GM10248 (cell line): ENCODE data around the gene ZNF740.

Experiments used
- CTCF ChIA-PET: fragments of 300-600 bp; sonication (Branson Sonifier 250); formaldehyde crosslinking; extraction: SDS; loops from one replicate; lab custom pipeline; 2021; ENCODE audit warnings: antibody characterized with exemption; lab: Yijun Ruan, JAX
- POLR2A ChIA-PET: fragments of 350-650 bp; sonication (Branson Sonifier 250); formaldehyde crosslinking; extraction: SDS; loops from one replicate; lab custom pipeline; 2020; ENCODE audit warnings: antibody characterized with exemption; lab: Yijun Ruan, JAX
- DNase-seq: peaks from one replicate; pipeline ENCODE4 v3.0.0; 2012; ENCODE audit errors: extremely low spot score
- CTCF ChIP-seq: IDR thresholded peaks from 2 replicates; pipeline ENCODE4 v1.5.1; 2012; ENCODE audit warnings: mild to moderate bottlenecking, low read depth; ENCODE audit errors: extremely low read depth, missing control alignments, control extremely low read depth

ZNF740 gene

GRCh38 chr12:53235742-53236442 is 55.4 kb downstream of the ZNF740 start:
- ChIA-PET CTCF (interaction anchor here (0.8 to 2.9 kb wide), 9 partner anchors 11 to 170 kb away, joined by 3 to 12 read pairs (median 4); no protein-coding TSS in a partner anchor), POLR2A (no interaction called here)
- TF ChIP-seq CTCF, result no peak
- DNase-seq, result no peak

- no peak for TF ChIP-seq CTCF
- ChIA-PET POLR2A (no interaction called here), CTCF (interaction anchor here (0.8 to 2.9 kb wide), 9 partner anchors 11 to 171 kb away, joined by 3 to 12 read pairs (median 4); no protein-coding TSS in a partner anchor)
- DNase-seq, result no peak
Measured at GRCh38 chr12:53236443-53237111, 56.1 kb downstream of the ZNF740 start.

GRCh38 chr12:53239643-53240258 is 59.2 kb downstream of the ZNF740 start:
- CTCF ChIA-PET, result interaction anchor here (1.6 to 4.5 kb wide), 4 partner anchors 11 to 81 kb away, joined by 3 to 40 read pairs (median 4); partner anchors contain the start of gene AAAS
- POLR2A ChIA-PET, result no interaction called here

GRCh38 chr12:53241623-53242412 is 61.3 kb downstream of the ZNF740 start:
- DNase-seq, result no peak
- POLR2A ChIA-PET, result no interaction called here
- CTCF ChIA-PET, result interaction anchor here (1.0 to 4.5 kb wide), 8 partner anchors 9 to 79 kb away, joined by 3 to 40 read pairs (median 5); a partner anchor contains a TSS
- no peak for TF ChIP-seq CTCF

More at GRCh38 chr12:53239643-53240258, 59.2 kb downstream of the ZNF740 start:
- TF ChIP-seq CTCF, result no peak
- no peak for DNase-seq

- ChIA-PET CTCF (interaction anchor here (0.7 to 2.1 kb wide), 7 partner anchors 24 to 177 kb away, joined by 3 to 7 read pairs (median 3); partner anchors contain the start of gene ESPL1), POLR2A (interaction anchor here (0.6 kb wide), 1 partner anchor 227 kb away, joined by 8 read pairs; no protein-coding TSS in a partner anchor)
- TF ChIP-seq CTCF, result no peak
- no peak for DNase-seq
Measured at GRCh38 chr12:53244337-53244736, 63.8 kb downstream of the ZNF740 start.
